HepG2 (cell line): ENCODE measurements around the gene ANKRD53. TPM values are rescaled to one million over a fixed set of nuclear protein-coding genes. Genes with fewer than 3 reads are reported as not detected.

Experiments
- ATAC-seq: fragments of 200-7000 bp; cut with Tn5 transposase; 3 replicates; pipeline ENCODE4 v1.9.1; 2020; ENCODE audit warnings: mild to moderate bottlenecking, moderate library complexity
- BruUV-seq: library from RNA; stranded (reverse); fragments of 400-500 nt; replicated peaks from 2 replicates; lab custom pipeline; 2021; lab: Mats Ljungman, UMichigan
- CTCF ChIA-PET: fragments of 300-600 bp; formaldehyde crosslinking; extraction: SDS; loops from one replicate; lab custom pipeline; 2021; ENCODE audit warnings: low total read pairs, inconsistent platforms, low intra/inter-chr PET ratio; lab: Yijun Ruan, JAX
- POLR2A ChIA-PET: fragments of 350-600 bp; sonication (Branson Sonifier 250); formaldehyde crosslinking; loops from one replicate; lab custom pipeline; 2020; ENCODE audit warnings: antibody characterized with exemption, inconsistent platforms; lab: Yijun Ruan, JAX
- DNase-seq: peaks from one replicate; pipeline ENCODE4 v3.0.0-alpha.2; 2015; ENCODE audit warnings: low spot score
- FAIRE-seq: peaks from 3 replicates; lab custom pipeline; 2011; peaks lifted over from hg19 to GRCh38; lab: Jason Lieb, UNC
- H2AFZ ChIP-seq: one replicate; pipeline ENCODE4 v1.6.1; 2011; ENCODE audit warnings: low read length, inconsistent platforms
- H3K27ac ChIP-seq: fragments of 300-600 bp; 3 replicates; pipeline ENCODE4 v1.8.0; 2011; ENCODE audit warnings: mixed run types, mild to moderate bottlenecking, mixed read lengths, low read length, inconsistent platforms; ENCODE audit not compliant: insufficient read depth; ENCODE audit errors: extremely low read length
- H3K27me3 ChIP-seq, 2 experiments: fragments of 200-600 bp in 1 of 2; 2 replicates in 1 of 2; 3 replicates in 1 of 2; pipeline versions ENCODE4 v1.6.0 to v1.8.0; 2011; ENCODE audit warnings: low read length in 2 of 2, mild to moderate bottlenecking in 2 of 2, moderate library complexity in 2 of 2, inconsistent platforms in 1 of 2; ENCODE audit not compliant: insufficient read depth in 2 of 2, control insufficient read depth in 1 of 2
- H3K36me3 ChIP-seq, 2 experiments: fragments of 200-600 bp in 1 of 2; replicated peaks in 1 of 2; 2 replicates in 1 of 2; 3 replicates in 1 of 2; pipeline versions ENCODE4 v1.5.1 to v1.8.0; 2011; ENCODE audit warnings: low read length in 2 of 2, inconsistent platforms in 1 of 2; ENCODE audit not compliant: insufficient read depth in 2 of 2, control insufficient read depth in 1 of 2
- H3K4me1 ChIP-seq: 2 replicates; pipeline ENCODE4 v1.5.1; 2012; ENCODE audit warnings: low read length, inconsistent platforms; ENCODE audit not compliant: insufficient read depth
- H3K4me2 ChIP-seq: 2 replicates; pipeline ENCODE4 v1.6.0; 2011; ENCODE audit warnings: low read depth, low read length, inconsistent platforms
- H3K4me3 ChIP-seq, 3 experiments: fragments of 200-600 bp in 1 of 3; sonication (generic), shearing (Covaris generic) in 1 of 3; replicated peaks in 1 of 3; 2 replicates each; pipeline ENCODE4 v1.5.1; 2011 to 2016; ENCODE audit warnings: low read length in 3 of 3, inconsistent platforms in 2 of 3, low read depth in 2 of 3, mild to moderate bottlenecking in 2 of 3, control low read depth in 1 of 3, mixed read lengths in 1 of 3; ENCODE audit not compliant: insufficient read depth in 1 of 3
- H3K79me2 ChIP-seq: one replicate; pipeline ENCODE4 v1.6.1; 2011; ENCODE audit warnings: low read length, inconsistent platforms; ENCODE audit not compliant: insufficient read depth
- H3K9ac ChIP-seq: 2 replicates; pipeline ENCODE4 v1.6.0; 2011; ENCODE audit warnings: mild to moderate bottlenecking, low read depth, low read length, inconsistent platforms; ENCODE audit not compliant: insufficient read depth
- H3K9me3 ChIP-seq: 2 replicates; pipeline ENCODE4 v1.5.1; 2012; ENCODE audit warnings: mild to moderate bottlenecking, low read length
- H4K20me1 ChIP-seq: 2 replicates; pipeline ENCODE4 v1.6.0; 2011; ENCODE audit warnings: inconsistent platforms, mild to moderate bottlenecking, low read length, moderate library complexity; ENCODE audit not compliant: insufficient read depth
- HNF1A ChIP-seq, 2 experiments: sonication (generic) in 1 of 2; formaldehyde crosslinking in 1 of 2; IDR thresholded peaks; 2 replicates each; pipeline versions ENCODE4 v1.4.0 to v1.6.1; 2016 to 2020; ENCODE audit warnings: borderline replicate concordance in 1 of 2, low read depth in 1 of 2, mild to moderate bottlenecking in 1 of 2, missing genetic modification reagents in 1 of 2
- KDM5B ChIP-seq: sonication (generic); formaldehyde crosslinking; IDR thresholded peaks from 2 replicates; pipeline ENCODE4 v1.4.0; 2020; ENCODE audit warnings: missing genetic modification reagents, mild to moderate bottlenecking, borderline replicate concordance
- NFIB ChIP-seq: sonication (generic); formaldehyde crosslinking; IDR thresholded peaks from 2 replicates; pipeline ENCODE4 v1.9.0; 2021; ENCODE audit warnings: missing genetic modification reagents, mild to moderate bottlenecking, borderline replicate concordance
- WGBS: methylation state at CpG from one replicate; pipeline ENCODE4 v1.1.6; 2017; ENCODE audit warnings: low lambda C conversion rate; 5-methylcytosine and 5-hydroxymethylcytosine counted together
- in situ Hi-C: cut with HindIII; loops from 2 replicates; pipeline ENCODE4 v1.10.0; 2017; ENCODE audit warnings: low pct_unique_long_range_greater_than_20kb; ENCODE audit not compliant: extremely low pct_ligation_motif_present
- intact Hi-C: fragments of 100-400 bp; cut with micrococcal nuclease; formaldehyde crosslinking; loops from one replicate; pipeline ENCODE4 v1.10.0; 2022; ENCODE audit not compliant: unreplicated experiment
- polyA plus RNA-seq, 8 experiments: library from polyadenylated mRNA; depleted of rRNA in 3 of 8; stranded (reverse) in 7 of 8; unstranded in 1 of 8; fragments of >200 nt; fragmentation: Illumina TruSeq in 4 of 8; extraction: Trizol in 4 of 8; gene quantifications; 2 replicates each; pipeline versions ENCODE4 v1.2.1 to v1.2.3, GENCODE V29; 2011 to 2016; ENCODE audit warnings: low read depth in 4 of 8, missing spikeins in 1 of 8, mixed read lengths in 1 of 8; ENCODE audit not compliant: insufficient read depth in 1 of 8
- total RNA-seq, 5 experiments: library from RNA; depleted of rRNA; stranded (reverse); fragments of >200 nt; fragmentation: Illumina TruSeq; extraction: Trizol; gene quantifications; 2 replicates each; pipeline ENCODE4 v1.2.3, GENCODE V29; 2016; ENCODE audit warnings: low read depth in 1 of 5
- TF ChIP-seq, protein P1 (sequence below): sonication (generic); formaldehyde crosslinking; IDR thresholded peaks from 2 replicates; pipeline ENCODE4 v1.8.0; 2022; ENCODE audit warnings: missing genetic modification reagents, mild to moderate bottlenecking, moderate library complexity, borderline replicate concordance
- TF ChIP-seq, protein P2 (sequence below), 2 experiments: sonication (generic) in 1 of 2; formaldehyde crosslinking in 1 of 2; IDR thresholded peaks; 2 replicates each; pipeline versions ENCODE4 v1.5.1 to v1.6.1; 2011 to 2020; ENCODE audit warnings: borderline replicate concordance in 1 of 2, low read depth in 1 of 2, low read length in 1 of 2, mild to moderate bottlenecking in 1 of 2, missing genetic modification reagents in 1 of 2, moderate library complexity in 1 of 2

ANKRD53 gene
- total and polyA plus RNA-seq, 2 of the 13 experiments (the other 11 are each of a cell fraction or from before 2014, with no cell fraction given): 0.15 TPM; not detected in 1

- 52% methylated on average over 9 of the region's 10 CpGs for WGBS
- DNase-seq: no peak
- TF ChIP-seq NFIB (CRISPR knock-in tag) (0 out of 2 replicates have a peak, but pooled peaks have one; percentile 25), HNF1A (IDR thresholded peaks at IDR 0.05; ENCODE audit: low read depth) (no peak), HNF1A (CRISPR knock-in tag; IDR thresholded peaks at IDR 0.05; ENCODE audit: borderline replicate concordance) (0 out of 2 replicates have a peak, but pooled peaks have one; percentile 26), KDM5B (CRISPR knock-in tag) (0 out of 2 replicates have a peak, but pooled peaks have one; percentile 9)
- TF ChIP-seq, protein P1, sequence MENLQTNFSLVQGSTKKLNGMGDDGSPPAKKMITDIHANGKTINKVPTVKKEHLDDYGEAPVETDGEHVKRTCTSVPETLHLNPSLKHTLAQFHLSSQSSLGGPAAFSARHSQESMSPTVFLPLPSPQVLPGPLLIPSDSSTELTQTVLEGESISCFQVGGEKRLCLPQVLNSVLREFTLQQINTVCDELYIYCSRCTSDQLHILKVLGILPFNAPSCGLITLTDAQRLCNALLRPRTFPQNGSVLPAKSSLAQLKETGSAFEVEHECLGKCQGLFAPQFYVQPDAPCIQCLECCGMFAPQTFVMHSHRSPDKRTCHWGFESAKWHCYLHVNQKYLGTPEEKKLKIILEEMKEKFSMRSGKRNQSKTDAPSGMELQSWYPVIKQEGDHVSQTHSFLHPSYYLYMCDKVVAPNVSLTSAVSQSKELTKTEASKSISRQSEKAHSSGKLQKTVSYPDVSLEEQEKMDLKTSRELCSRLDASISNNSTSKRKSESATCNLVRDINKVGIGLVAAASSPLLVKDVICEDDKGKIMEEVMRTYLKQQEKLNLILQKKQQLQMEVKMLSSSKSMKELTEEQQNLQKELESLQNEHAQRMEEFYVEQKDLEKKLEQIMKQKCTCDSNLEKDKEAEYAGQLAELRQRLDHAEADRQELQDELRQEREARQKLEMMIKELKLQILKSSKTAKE (CRISPR knock-in tag): 0 out of 2 replicates have a peak, but pooled peaks have one; percentile 16
- TF ChIP-seq, protein P2, sequence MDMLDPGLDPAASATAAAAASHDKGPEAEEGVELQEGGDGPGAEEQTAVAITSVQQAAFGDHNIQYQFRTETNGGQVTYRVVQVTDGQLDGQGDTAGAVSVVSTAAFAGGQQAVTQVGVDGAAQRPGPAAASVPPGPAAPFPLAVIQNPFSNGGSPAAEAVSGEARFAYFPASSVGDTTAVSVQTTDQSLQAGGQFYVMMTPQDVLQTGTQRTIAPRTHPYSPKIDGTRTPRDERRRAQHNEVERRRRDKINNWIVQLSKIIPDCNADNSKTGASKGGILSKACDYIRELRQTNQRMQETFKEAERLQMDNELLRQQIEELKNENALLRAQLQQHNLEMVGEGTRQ (IDR thresholded peaks at IDR 0.05; ENCODE audit: low read depth, low read length): no peak
- TF ChIP-seq, protein P2 (CRISPR knock-in tag; IDR thresholded peaks at IDR 0.05; ENCODE audit: borderline replicate concordance): no peak
Measured at GRCh38 chr2:70936165-70936978, 42.1 kb upstream of the ANKRD53 start.

More at GRCh38 chr2:70936165-70936978, 42.1 kb upstream of the ANKRD53 start:
- no peaks in the 10 kb centered on the region for H3K36me3 ChIP-seq
- peak; percentile 2 for ATAC-seq
- in situ Hi-C loops (no loop called here), intact Hi-C loops (no loop called here)
- H3K27ac ChIP-seq: no peak overlapping the region
- no peaks in the 10 kb centered on the region for H4K20me1 ChIP-seq
- no TSS peak for BruUV-seq
- H3K4me1 ChIP-seq: peaks cover 49% of the 10 kb centered on the region
- peak overlapping the region in 1 of 3 experiments; percentile 49; a peak in 1 of 6 replicates for H3K4me3 ChIP-seq
- no peak overlapping the region for H2AFZ ChIP-seq
- no peaks in the 10 kb centered on the region; a peak in 1 of 5 replicates for H3K27me3 ChIP-seq
- H3K4me2 ChIP-seq: peak overlapping the region; percentile 52
- ChIA-PET CTCF (no interaction called here), POLR2A (interaction anchor here (0.7 to 1.3 kb wide), 6 partner anchors 11 to 132 kb away, joined by 3 to 4 read pairs (median 3); partner anchors contain the start of gene NAGK)
- FAIRE-seq: no peak
- H3K79me2 ChIP-seq: no peaks in the 10 kb centered on the region
- no peak overlapping the region for H3K9ac ChIP-seq
- H3K9me3 ChIP-seq: no peaks in the 10 kb centered on the region
